Sigmoid colon (tissue), 7 donors: ENCODE data around the gene LARP4B. TPM values are rescaled to one million over a fixed set of nuclear protein-coding genes. Genes with fewer than 3 reads are reported as not detected.

ENCODE experiments used
- DNase-seq: peaks from one replicate; pipeline ENCODE4 v3.0.0-alpha.2; 2019
- H3K27ac ChIP-seq, 4 donors: fragments of 200-600 bp; sonication (generic); one replicate each; pipeline ENCODE4 v1.5.1; 2016 to 2019; ENCODE audit warnings: mild to moderate bottlenecking in 1 of 4
- H3K27me3 ChIP-seq, 3 donors: fragments of 200-600 bp; sonication (generic); one replicate each; pipeline ENCODE4 v1.5.1; 2019; ENCODE audit warnings: mild to moderate bottlenecking in 1 of 3
- H3K36me3 ChIP-seq, 4 donors: fragments of 200-600 bp; sonication (generic); one replicate each; pipeline ENCODE4 v1.5.1; 2016 to 2019
- H3K4me1 ChIP-seq, 4 donors: fragments of 200-600 bp; sonication (generic); one replicate each; pipeline ENCODE4 v1.5.1; 2017 to 2019
- H3K4me3 ChIP-seq, 4 donors: fragments of 200-600 bp; sonication (generic); one replicate each; pipeline ENCODE4 v1.5.1; 2017 to 2019; ENCODE audit warnings: mild to moderate bottlenecking in 2 of 4, moderate library complexity in 1 of 4
- H3K9me3 ChIP-seq, 4 donors: fragments of 200-600 bp in 3 of 4; sonication (generic) in 3 of 4; one replicate each; pipeline versions ENCODE4 v1.5.1 to v1.6.1; 2013 to 2019
- CTCF ChIP-seq, 4 experiments: fragments of 450-650 bp in 3 of 4; fragments of 200-600 bp in 1 of 4; IDR thresholded peaks; one replicate each; pipeline ENCODE4 v1.5.1; 2016 to 2019; ENCODE audit warnings: antibody characterized with exemption in 4 of 4, mild to moderate bottlenecking in 3 of 4, moderate library complexity in 2 of 4
- EP300 ChIP-seq, 4 donors: sonication (generic); formaldehyde crosslinking; IDR thresholded peaks; one replicate each; pipeline ENCODE4 v1.6.1; 2017; ENCODE audit warnings: antibody characterized with exemption in 4 of 4
- POLR2A ChIP-seq, 2 donors: fragments of 450-650 bp; IDR thresholded peaks; one replicate each; pipeline ENCODE4 v1.6.1; 2016; ENCODE audit warnings: antibody characterized with exemption in 2 of 2, mild to moderate bottlenecking in 2 of 2, moderate library complexity in 2 of 2
- POLR2AphosphoS5 ChIP-seq, 4 donors: sonication (generic); formaldehyde crosslinking; IDR thresholded peaks; one replicate each; pipeline ENCODE4 v1.6.1; 2017; ENCODE audit warnings: antibody characterized with exemption in 4 of 4
- WGBS, 2 donors: extraction: QIAGEN DNeasy Blood & Tissue Kit; methylation state at CpG; one replicate each; pipeline ENCODE4 v1.1.7; 2013; 5-methylcytosine and 5-hydroxymethylcytosine counted together
- intact Hi-C: fragments of 100-400 bp; cut with DNase I; formaldehyde crosslinking; loops from one replicate; pipeline ENCODE4 v1.15.1; 2023
- polyA plus RNA-seq, 3 donors: library from polyadenylated mRNA; stranded (reverse); fragments of 200-250 nt; gene quantifications; one replicate each; pipeline ENCODE4 v1.2.3, GENCODE V29; 2013
- total RNA-seq, 4 donors: library from RNA; depleted of rRNA; stranded (reverse); fragments of >200 nt; gene quantifications; one replicate each; pipeline ENCODE4 v1.1.0, GENCODE V29; 2016
- donor health status: healthy with polysubstance abuse.
- donor health status: Bipolar disorder and iron deficiency.
- donor health status: healthy.

The LARP4B gene
- total and polyA plus RNA-seq, 7 donors: 11.4 to 57.6 (median 31.9) TPM

- Histone ChIP-seq H3K36me3 (no peaks in the 10 kb centered on the region), H3K4me1 (peaks cover 0 to 7% (median 0%) of the 10 kb centered on the region in 4 donors), H3K27ac (no peak overlapping the region), H3K9me3 (no peaks in the 10 kb centered on the region), H3K27me3 (no peaks in the 10 kb centered on the region), H3K4me3 (no peak overlapping the region)
- no peak for DNase-seq
- intact Hi-C loops: no loop called here
- TF ChIP-seq POLR2AphosphoS5 (IDR thresholded peaks at IDR 0.05) (no peak), EP300 (IDR thresholded peaks at IDR 0.05) (no peak), POLR2A (IDR thresholded peaks at IDR 0.05) (no peak), CTCF (IDR thresholded peaks at IDR 0.05) (no peak)
- WGBS, 2 donors: 85 to 86% methylated on average over 7 of the region's 7 CpGs
Measured at GRCh38 chr10:870564-871166, 60.8 kb downstream of the LARP4B start.

DNA sequence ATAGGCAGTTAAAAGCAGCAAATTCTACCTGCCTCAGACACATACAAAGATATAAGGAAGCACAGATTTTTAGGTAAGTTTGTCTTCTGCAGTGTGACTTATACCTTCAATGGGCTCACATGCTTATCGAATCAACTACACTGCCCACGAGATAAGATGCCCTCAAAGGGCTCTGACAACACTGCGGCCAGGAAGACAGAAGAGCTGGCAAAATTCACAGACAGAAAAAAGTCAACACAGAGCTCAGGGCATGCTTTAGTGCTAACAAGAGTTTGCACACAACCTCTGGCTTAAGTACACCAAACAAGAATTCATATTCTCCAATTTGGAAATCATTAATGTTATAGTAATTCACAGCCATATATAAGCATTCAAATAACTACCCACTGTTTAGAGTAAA is 62.3 kb downstream of the LARP4B start:
- intact Hi-C loops: no loop called here
- WGBS, 2 donors: 87 to 90% methylated on average over 3 of the region's 3 CpGs
- no peak overlapping the region for H3K4me3 ChIP-seq
- H3K4me1 ChIP-seq: peaks cover 0 to 7% (median 0%) of the 10 kb centered on the region in 4 donors
- H3K27ac ChIP-seq: no peak overlapping the region
- H3K9me3 ChIP-seq: no peaks in the 10 kb centered on the region
- no peak for DNase-seq
- TF ChIP-seq POLR2AphosphoS5 (IDR thresholded peaks at IDR 0.05) (no peak), EP300 (IDR thresholded peaks at IDR 0.05) (no peak), CTCF (IDR thresholded peaks at IDR 0.05) (no peak), POLR2A (IDR thresholded peaks at IDR 0.05) (no peak)
- H3K27me3 ChIP-seq: no peaks in the 10 kb centered on the region
- peaks cover 0 to 3% (median 0%) of the 10 kb centered on the region in 4 donors for H3K36me3 ChIP-seq

DNA sequence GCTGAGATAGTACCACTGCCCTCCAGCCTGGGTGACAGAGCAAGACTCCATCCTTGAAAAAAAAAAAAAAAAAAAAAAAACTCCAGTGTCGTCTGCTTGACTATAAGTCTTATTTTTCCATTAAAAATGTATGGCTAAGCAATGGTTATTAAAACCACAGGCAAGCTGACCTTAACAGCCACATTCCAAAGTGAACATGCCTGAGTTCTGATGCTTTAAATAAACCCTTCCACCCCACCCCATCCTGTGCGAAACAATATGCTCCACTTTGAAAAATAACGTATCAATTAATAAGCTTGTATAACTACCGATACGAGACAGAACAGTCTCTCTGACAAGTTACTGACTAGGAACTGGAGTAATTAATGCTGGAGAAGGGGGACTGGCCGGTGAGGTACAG is 63.7 kb downstream of the LARP4B start:
- WGBS, 2 donors: 95 to 96% methylated on average over 6 of the region's 6 CpGs
- peaks cover 0 to 17% (median 7%) of the 10 kb centered on the region in 4 donors for H3K36me3 ChIP-seq

DNA sequence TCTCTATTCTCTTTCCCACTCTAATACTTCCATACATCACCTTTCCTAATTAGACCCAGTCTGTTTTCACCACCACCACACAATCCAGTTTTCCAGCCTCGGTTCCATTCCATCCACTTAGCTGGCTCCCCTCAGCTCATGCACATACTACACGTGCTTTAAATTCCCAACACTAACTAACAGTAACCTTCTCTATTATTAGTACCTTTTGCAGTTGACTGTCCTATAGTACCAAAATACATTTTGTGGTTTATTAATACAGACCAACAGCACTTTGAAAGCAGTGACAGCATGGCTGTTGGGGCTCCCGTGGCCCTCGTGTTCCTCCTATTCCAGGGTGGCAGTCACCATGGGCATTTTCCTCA is 64.9 kb downstream of the LARP4B start:
- Histone ChIP-seq H3K27ac (no peak overlapping the region), H3K36me3 (peaks cover 0 to 25% (median 8%) of the 10 kb centered on the region in 4 donors), H3K27me3 (no peaks in the 10 kb centered on the region), H3K4me3 (no peak overlapping the region), H3K9me3 (no peaks in the 10 kb centered on the region), H3K4me1 (peaks cover 0 to 7% (median 0%) of the 10 kb centered on the region in 4 donors)
- WGBS, 2 donors: 95 to 97% methylated on average over 4 of the region's 4 CpGs
- no peak for DNase-seq
- intact Hi-C loops: no loop called here
- TF ChIP-seq CTCF (IDR thresholded peaks at IDR 0.05) (no peak), POLR2A (IDR thresholded peaks at IDR 0.05) (no peak), POLR2AphosphoS5 (IDR thresholded peaks at IDR 0.05) (no peak), EP300 (IDR thresholded peaks at IDR 0.05) (no peak)

More for the DNA sequence above, 63.7 kb downstream of the LARP4B start:
- Histone ChIP-seq H3K27me3 (no peaks in the 10 kb centered on the region), H3K9me3 (no peaks in the 10 kb centered on the region), H3K4me1 (peaks cover 0 to 7% (median 0%) of the 10 kb centered on the region in 4 donors), H3K27ac (no peak overlapping the region), H3K4me3 (no peak overlapping the region)
- intact Hi-C loops: no loop called here
- TF ChIP-seq POLR2A (IDR thresholded peaks at IDR 0.05) (no peak), EP300 (IDR thresholded peaks at IDR 0.05) (no peak), POLR2AphosphoS5 (IDR thresholded peaks at IDR 0.05) (no peak), CTCF (IDR thresholded peaks at IDR 0.05) (no peak)
- DNase-seq: no peak
